BLaER1 treated with 17β-estradiol and CSF1 and Interleukin-3, amounts not matched to agents 10 nM and 100 nM (cell line): ENCODE results near the gene NSFL1C.

Experiments
- H3K27ac ChIP-seq, 11 experiments: shearing (Covaris generic); formaldehyde crosslinking; 2 replicates each; pipeline ENCODE4 v1.8.1; 2022
- H3K27me3 ChIP-seq, 11 experiments: shearing (Covaris generic); formaldehyde crosslinking; 2 replicates each; pipeline ENCODE4 v1.8.1; 2022
- H3K36me3 ChIP-seq, 11 experiments: shearing (Covaris generic); formaldehyde crosslinking; 2 replicates each; pipeline ENCODE4 v1.8.1; 2022
- H3K4me1 ChIP-seq, 10 experiments: shearing (Covaris generic); formaldehyde crosslinking; 2 replicates each; pipeline ENCODE4 v1.8.1; 2022
- H3K4me2 ChIP-seq, 11 experiments: shearing (Covaris generic); formaldehyde crosslinking; 2 replicates each; pipeline ENCODE4 v1.8.1; 2022
- H3K4me3 ChIP-seq, 10 experiments: shearing (Covaris generic); formaldehyde crosslinking; 2 replicates each; pipeline ENCODE4 v1.8.1; 2022
- H3K9ac ChIP-seq, 11 experiments: shearing (Covaris generic); formaldehyde crosslinking; 2 replicates each; pipeline ENCODE4 v1.8.1; 2022
- H3K9me3 ChIP-seq, 11 experiments: shearing (Covaris generic); formaldehyde crosslinking; replicated peaks in 1 of 11; 2 replicates each; pipeline ENCODE4 v1.8.1; 2022
- H4K20me1 ChIP-seq, 11 experiments: shearing (Covaris generic); formaldehyde crosslinking; 2 replicates each; pipeline ENCODE4 v1.8.1; 2022
- Cebpa-rat ChIP-seq, 11 experiments: shearing (Covaris generic); IDR thresholded peaks; 2 replicates each; pipeline ENCODE4 v1.8.1; 2022

NSFL1C gene

GRCh38 chr20:1466211-1467081 lies at the start of gene NSFL1C:
TSS of gene NSFL1C (minus strand) at chr20:1466849. CDS start at chr20:1466824, 25 bp downstream.
- Histone ChIP-seq H3K27me3 (peaks cover 0 to 9% (median 0%) of the 10 kb centered on the region in 11 experiments; a peak in 2 of 22 replicates), H3K4me1 (peaks cover 38 to 80% (median 52%) of the 10 kb centered on the region in 10 experiments), H3K4me2 (peak within 1 kb of the TSS; percentile 80 to 98 (median 95)), H3K9ac (peak within 1 kb of the TSS; percentile 89 to 98 (median 94)), H4K20me1 (peaks cover 46 to 50% (median 47%) of the 10 kb centered on the region in 11 experiments; a peak in 21 of 22 replicates), H3K27ac (peak within 1 kb of the TSS; percentile 85 to 97 (median 92)), H3K36me3 (peaks cover 31 to 41% (median 37%) of the 10 kb centered on the region in 11 experiments), H3K4me3 (peak within 1 kb of the TSS; percentile 73 to 99 (median 96)), H3K9me3 (peaks cover 0 to 10% (median 0%) of the 10 kb centered on the region in 11 experiments; a peak in 3 of 22 replicates)
- no peak for TF ChIP-seq Cebpa-rat (IDR thresholded peaks at IDR 0.05)

GRCh38 chr20:1513801-1514200 lies 47.2 kb upstream of the NSFL1C start:
- Histone ChIP-seq H3K4me3 (no peak overlapping the region), H3K4me2 (no peak overlapping the region), H3K9ac (no peak overlapping the region), H4K20me1 (no peaks in the 10 kb centered on the region), H3K27ac (no peak overlapping the region), H3K4me1 (no peaks in the 10 kb centered on the region), H3K36me3 (peaks cover 0 to 12% (median 0%) of the 10 kb centered on the region in 11 experiments; a peak in 2 of 22 replicates), H3K9me3 (peaks cover 7 to 20% (median 12%) of the 10 kb centered on the region in 11 experiments; a peak in 19 of 22 replicates), H3K27me3 (no peaks in the 10 kb centered on the region)
- TF ChIP-seq Cebpa-rat (IDR thresholded peaks at IDR 0.05) = no peak

GRCh38 chr20:1509237-1509636 lies 42.6 kb upstream of the NSFL1C start:
- Histone ChIP-seq H3K4me3 (no peak overlapping the region), H3K27ac (no peak overlapping the region), H3K9me3 (peaks cover 7 to 20% (median 12%) of the 10 kb centered on the region in 11 experiments; a peak in 19 of 22 replicates), H3K36me3 (peaks cover 0 to 12% (median 0%) of the 10 kb centered on the region in 11 experiments; a peak in 2 of 22 replicates), H3K4me1 (no peaks in the 10 kb centered on the region), H3K27me3 (no peaks in the 10 kb centered on the region), H3K4me2 (no peak overlapping the region), H4K20me1 (no peaks in the 10 kb centered on the region), H3K9ac (no peak overlapping the region)
- no peak for TF ChIP-seq Cebpa-rat (IDR thresholded peaks at IDR 0.05)

- no peak overlapping the region for H3K9ac ChIP-seq
- H4K20me1 ChIP-seq = no peaks in the 10 kb centered on the region
- TF ChIP-seq Cebpa-rat (IDR thresholded peaks at IDR 0.05) = no peak
- peaks cover 0 to 10% (median 0%) of the 10 kb centered on the region in 11 experiments; a peak in 2 of 22 replicates for H3K36me3 ChIP-seq
- H3K4me1 ChIP-seq = no peaks in the 10 kb centered on the region
- H3K4me3 ChIP-seq = no peak overlapping the region
- H3K27me3 ChIP-seq = no peaks in the 10 kb centered on the region
- H3K9me3 ChIP-seq = peaks cover 7 to 15% (median 11%) of the 10 kb centered on the region in 11 experiments; a peak in 19 of 22 replicates
- H3K27ac ChIP-seq = no peak overlapping the region
- H3K4me2 ChIP-seq = no peak overlapping the region
Measured at GRCh38 chr20:1508574-1508973, 41.9 kb upstream of the NSFL1C start.

- no peak overlapping the region for H3K4me2 ChIP-seq
- no peak overlapping the region for H3K9ac ChIP-seq
- H3K27me3 ChIP-seq = no peaks in the 10 kb centered on the region
- TF ChIP-seq Cebpa-rat (IDR thresholded peaks at IDR 0.05) = no peak
- no peak overlapping the region for H3K4me3 ChIP-seq
- peaks cover 0 to 8% (median 1%) of the 10 kb centered on the region in 11 experiments; a peak in 11 of 22 replicates for H3K9me3 ChIP-seq
- no peak overlapping the region for H3K27ac ChIP-seq
- peaks cover 0 to 8% (median 0%) of the 10 kb centered on the region in 10 experiments; a peak in 4 of 20 replicates for H3K4me1 ChIP-seq
- no peaks in the 10 kb centered on the region for H4K20me1 ChIP-seq
- no peaks in the 10 kb centered on the region for H3K36me3 ChIP-seq
Measured at GRCh38 chr20:1507276-1507675, 40.6 kb upstream of the NSFL1C start.

GRCh38 chr20:1505871-1506270 lies 39.2 kb upstream of the NSFL1C start:
- Histone ChIP-seq H3K4me3 (no peak overlapping the region), H3K9me3 (peaks cover 0 to 11% (median 0%) of the 10 kb centered on the region in 11 experiments; a peak in 8 of 22 replicates), H4K20me1 (no peaks in the 10 kb centered on the region), H3K27ac (no peak overlapping the region), H3K4me1 (peaks cover 0 to 8% (median 0%) of the 10 kb centered on the region in 10 experiments; a peak in 4 of 20 replicates), H3K4me2 (no peak overlapping the region), H3K36me3 (no peaks in the 10 kb centered on the region), H3K27me3 (peaks cover 0 to 4% (median 0%) of the 10 kb centered on the region in 11 experiments; a peak in 3 of 22 replicates), H3K9ac (no peak overlapping the region)
- TF ChIP-seq Cebpa-rat (IDR thresholded peaks at IDR 0.05) = no peak

GRCh38 chr20:1505361-1505760 lies 38.7 kb upstream of the NSFL1C start:
- H3K4me1 ChIP-seq = peaks cover 0 to 8% (median 0%) of the 10 kb centered on the region in 10 experiments; a peak in 4 of 20 replicates
- H3K9ac ChIP-seq = no peak overlapping the region

GRCh38 chr20:1503564-1504227 lies 37.0 kb upstream of the NSFL1C start:
- no peak overlapping the region for H3K4me2 ChIP-seq
- peaks cover 0 to 8% (median 0%) of the 10 kb centered on the region in 10 experiments; a peak in 4 of 20 replicates for H3K4me1 ChIP-seq
- H3K4me3 ChIP-seq = no peak overlapping the region
- TF ChIP-seq Cebpa-rat (IDR thresholded peaks at IDR 0.05) = no peak
- no peaks in the 10 kb centered on the region for H4K20me1 ChIP-seq
- H3K9me3 ChIP-seq = peaks cover 0 to 16% (median 0%) of the 10 kb centered on the region in 11 experiments; a peak in 8 of 22 replicates
- no peak overlapping the region for H3K27ac ChIP-seq
- no peak overlapping the region for H3K9ac ChIP-seq
- peaks cover 0 to 23% (median 0%) of the 10 kb centered on the region in 11 experiments; a peak in 3 of 22 replicates for H3K27me3 ChIP-seq
- H3K36me3 ChIP-seq = no peaks in the 10 kb centered on the region

More at GRCh38 chr20:1505361-1505760, 38.7 kb upstream of the NSFL1C start:
- Histone ChIP-seq H3K4me3 (no peak overlapping the region), H3K9me3 (peaks cover 0 to 16% (median 0%) of the 10 kb centered on the region in 11 experiments; a peak in 8 of 22 replicates), H3K4me2 (no peak overlapping the region), H3K36me3 (no peaks in the 10 kb centered on the region), H4K20me1 (no peaks in the 10 kb centered on the region), H3K27ac (no peak overlapping the region), H3K27me3 (peaks cover 0 to 8% (median 0%) of the 10 kb centered on the region in 11 experiments; a peak in 3 of 22 replicates)
- TF ChIP-seq Cebpa-rat (IDR thresholded peaks at IDR 0.05) = no peak
